Measurements from ENCODE around the gene ATP6AP1.

DNA sequence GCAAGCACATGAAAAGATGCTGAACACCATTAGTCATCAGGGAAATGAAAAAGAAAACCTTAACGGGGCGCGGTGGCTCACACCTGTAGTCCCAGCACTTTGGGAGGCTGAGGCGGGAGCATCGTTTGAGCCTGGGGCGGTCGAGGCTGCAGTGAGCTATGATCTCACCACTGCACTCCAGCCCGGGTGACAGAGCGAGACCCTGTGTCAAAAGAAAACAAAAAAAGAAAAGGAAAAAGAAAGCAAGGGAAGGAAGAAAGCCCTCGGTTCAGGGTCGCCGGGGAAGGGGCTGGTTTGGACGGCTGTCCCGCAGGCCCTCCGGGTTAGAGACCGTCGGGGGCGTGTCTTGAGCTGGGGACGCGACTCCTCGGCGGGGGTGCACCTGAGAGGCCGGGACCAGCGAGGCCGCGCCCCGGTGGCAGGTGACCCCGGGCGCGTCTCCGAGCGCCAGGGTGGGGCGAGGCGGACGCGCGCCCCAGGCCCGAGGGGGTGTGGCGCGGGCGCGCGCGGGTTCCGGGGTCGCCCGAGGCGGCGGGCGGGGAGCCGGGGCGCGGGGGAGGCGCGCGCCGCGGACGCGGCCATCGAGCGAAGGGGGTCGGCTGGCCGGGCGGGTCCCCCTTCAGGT, 29.1 kb downstream of the ATP6AP1 start:
- TF ChIP-seq, protein P1, sequence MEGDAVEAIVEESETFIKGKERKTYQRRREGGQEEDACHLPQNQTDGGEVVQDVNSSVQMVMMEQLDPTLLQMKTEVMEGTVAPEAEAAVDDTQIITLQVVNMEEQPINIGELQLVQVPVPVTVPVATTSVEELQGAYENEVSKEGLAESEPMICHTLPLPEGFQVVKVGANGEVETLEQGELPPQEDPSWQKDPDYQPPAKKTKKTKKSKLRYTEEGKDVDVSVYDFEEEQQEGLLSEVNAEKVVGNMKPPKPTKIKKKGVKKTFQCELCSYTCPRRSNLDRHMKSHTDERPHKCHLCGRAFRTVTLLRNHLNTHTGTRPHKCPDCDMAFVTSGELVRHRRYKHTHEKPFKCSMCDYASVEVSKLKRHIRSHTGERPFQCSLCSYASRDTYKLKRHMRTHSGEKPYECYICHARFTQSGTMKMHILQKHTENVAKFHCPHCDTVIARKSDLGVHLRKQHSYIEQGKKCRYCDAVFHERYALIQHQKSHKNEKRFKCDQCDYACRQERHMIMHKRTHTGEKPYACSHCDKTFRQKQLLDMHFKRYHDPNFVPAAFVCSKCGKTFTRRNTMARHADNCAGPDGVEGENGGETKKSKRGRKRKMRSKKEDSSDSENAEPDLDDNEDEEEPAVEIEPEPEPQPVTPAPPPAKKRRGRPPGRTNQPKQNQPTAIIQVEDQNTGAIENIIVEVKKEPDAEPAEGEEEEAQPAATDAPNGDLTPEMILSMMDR (IDR thresholded peaks at IDR 0.05; ENCODE audit: insufficient read depth, low read depth, low read length), result no peak
- no peak for TF ChIP-seq EZH2 (IDR thresholded peaks at IDR 0.05; ENCODE audit: insufficient read depth, low read length)
